Gastroesophageal sphincter (tissue), 4 donors: ENCODE results near the gene RTKN2. TPM values are rescaled to one million over a fixed set of nuclear protein-coding genes. Genes with fewer than 3 reads are reported as not detected.

Experiments used
- ATAC-seq: fragments of 150-250 bp; one replicate; pipeline ENCODE4 v1.9.1; 2016; ENCODE audit warnings: mild to moderate bottlenecking, moderate library complexity
- H3K27ac ChIP-seq, 4 donors: fragments of 200-600 bp; sonication (generic) in 3 of 4; 1 replicate in 3 of 4; 2 replicates in 1 of 4; pipeline ENCODE4 v1.5.1; 2016 to 2019
- H3K27me3 ChIP-seq: fragments of 200-600 bp; sonication (generic); one replicate; pipeline ENCODE4 v1.5.1; 2019
- H3K36me3 ChIP-seq, 2 donors: fragments of 200-600 bp; sonication (generic); one replicate each; pipeline ENCODE4 v1.5.1; 2019; ENCODE audit warnings: control low read depth in 1 of 2
- H3K4me1 ChIP-seq, 3 donors: fragments of 200-600 bp; sonication (generic); 1 replicate in 2 of 3; 2 replicates in 1 of 3; pipeline ENCODE4 v1.5.1; 2016 to 2019; ENCODE audit warnings: control low read depth in 2 of 3
- H3K4me3 ChIP-seq, 2 donors: fragments of 200-600 bp; sonication (generic); one replicate each; pipeline ENCODE4 v1.5.1; 2019; ENCODE audit warnings: mild to moderate bottlenecking in 1 of 2, moderate library complexity in 1 of 2
- H3K9me3 ChIP-seq, 3 donors: fragments of 200-600 bp; sonication (generic); one replicate each; pipeline ENCODE4 v1.5.1; 2017 to 2019; ENCODE audit warnings: control low read depth in 2 of 3
- EP300 ChIP-seq: sonication (generic); formaldehyde crosslinking; IDR thresholded peaks from one replicate; pipeline ENCODE4 v1.6.1; 2017; ENCODE audit warnings: antibody characterized with exemption, mild to moderate bottlenecking
- POLR2A ChIP-seq, 2 donors: fragments of 450-650 bp; IDR thresholded peaks; one replicate each; pipeline ENCODE4 v1.6.1; 2017; ENCODE audit warnings: antibody characterized with exemption in 2 of 2, mild to moderate bottlenecking in 2 of 2, moderate library complexity in 1 of 2
- POLR2AphosphoS5 ChIP-seq: sonication (generic); formaldehyde crosslinking; IDR thresholded peaks from one replicate; pipeline ENCODE4 v1.6.1; 2017; ENCODE audit warnings: antibody characterized with exemption
- WGBS, 2 donors: methylation state at CpG; one replicate each; pipeline ENCODE4 v1.1.5; 2018; ENCODE audit warnings: low coverage in 1 of 2; 5-methylcytosine and 5-hydroxymethylcytosine counted together
- total RNA-seq, 4 donors: library from RNA; depleted of rRNA; stranded (reverse); fragments of >200 nt; gene quantifications; one replicate each; pipeline ENCODE4 v1.1.0, GENCODE V29; 2016
- TF ChIP-seq, protein P1 (sequence below), 4 experiments: fragments of 200-600 bp in 2 of 4; fragments of 450-650 bp in 2 of 4; sonication (generic) in 1 of 4; IDR thresholded peaks; one replicate each; pipeline ENCODE4 v1.5.1; 2017 to 2019; ENCODE audit warnings: antibody characterized with exemption in 4 of 4, mild to moderate bottlenecking in 2 of 4, moderate library complexity in 2 of 4

The RTKN2 gene
- total RNA-seq, 4 donors from 2014 or later = not detected

DNA sequence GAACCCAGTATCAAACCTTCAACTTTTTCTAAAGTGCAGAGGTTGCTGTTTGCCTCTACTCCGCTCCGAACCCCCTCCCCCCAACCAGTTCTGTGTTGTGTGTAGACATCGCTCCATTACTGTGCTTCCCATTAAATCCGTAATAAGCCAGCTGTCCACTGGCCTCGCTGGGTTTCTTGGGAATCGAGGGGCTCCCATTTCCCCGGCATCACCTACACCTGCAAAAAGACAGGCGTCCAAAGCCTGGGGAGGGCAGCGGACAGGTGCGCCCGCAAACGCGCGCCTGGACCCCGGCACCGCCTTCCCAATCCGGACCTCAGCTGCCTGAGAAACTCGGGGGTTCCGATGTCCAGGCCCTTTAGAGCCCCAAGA, 631 bp downstream of the RTKN2 start:
- H3K4me1 ChIP-seq = peaks cover 0 to 17% (median 9%) of the 10 kb centered on the region in 3 donors
- TF ChIP-seq EP300 (no peak), POLR2AphosphoS5 (no peak), POLR2A (IDR thresholded peaks at IDR 0.05) (no peak)
- TF ChIP-seq, protein P1, sequence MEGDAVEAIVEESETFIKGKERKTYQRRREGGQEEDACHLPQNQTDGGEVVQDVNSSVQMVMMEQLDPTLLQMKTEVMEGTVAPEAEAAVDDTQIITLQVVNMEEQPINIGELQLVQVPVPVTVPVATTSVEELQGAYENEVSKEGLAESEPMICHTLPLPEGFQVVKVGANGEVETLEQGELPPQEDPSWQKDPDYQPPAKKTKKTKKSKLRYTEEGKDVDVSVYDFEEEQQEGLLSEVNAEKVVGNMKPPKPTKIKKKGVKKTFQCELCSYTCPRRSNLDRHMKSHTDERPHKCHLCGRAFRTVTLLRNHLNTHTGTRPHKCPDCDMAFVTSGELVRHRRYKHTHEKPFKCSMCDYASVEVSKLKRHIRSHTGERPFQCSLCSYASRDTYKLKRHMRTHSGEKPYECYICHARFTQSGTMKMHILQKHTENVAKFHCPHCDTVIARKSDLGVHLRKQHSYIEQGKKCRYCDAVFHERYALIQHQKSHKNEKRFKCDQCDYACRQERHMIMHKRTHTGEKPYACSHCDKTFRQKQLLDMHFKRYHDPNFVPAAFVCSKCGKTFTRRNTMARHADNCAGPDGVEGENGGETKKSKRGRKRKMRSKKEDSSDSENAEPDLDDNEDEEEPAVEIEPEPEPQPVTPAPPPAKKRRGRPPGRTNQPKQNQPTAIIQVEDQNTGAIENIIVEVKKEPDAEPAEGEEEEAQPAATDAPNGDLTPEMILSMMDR (IDR thresholded peaks at IDR 0.05) = no peak
- H3K9me3 ChIP-seq = no peaks in the 10 kb centered on the region
- ATAC-seq = no peak
- 4 to 17% methylated on average over 2 to 10 of the region's 19 CpGs for WGBS, 2 donors
- peaks cover 14% of the 10 kb centered on the region for H3K27me3 ChIP-seq
- peak overlapping the region; percentile 53 to 75 for H3K4me3 ChIP-seq
- no peak overlapping the region for H3K27ac ChIP-seq
- H3K36me3 ChIP-seq = no peaks in the 10 kb centered on the region

DNA sequence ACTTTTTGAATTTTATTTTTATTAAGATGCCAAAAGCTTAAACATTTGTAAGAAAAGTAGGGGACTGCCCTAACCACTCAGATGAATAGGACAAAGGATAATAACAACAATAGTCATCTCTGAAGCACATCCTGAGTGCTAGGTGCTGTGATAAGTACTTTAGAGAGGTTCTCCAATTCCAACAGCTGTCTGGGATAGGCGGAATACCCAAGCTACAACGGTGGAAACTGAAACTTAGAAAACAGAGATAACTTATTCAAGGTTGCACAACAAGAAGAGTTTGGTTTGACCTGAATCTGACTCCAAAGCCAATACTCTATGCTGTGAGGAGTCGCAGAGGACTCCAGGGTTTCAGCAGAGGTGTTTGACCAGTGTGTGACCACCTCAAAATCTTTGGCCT, 2.0 kb downstream of the RTKN2 start:
- 65 to 92% methylated on average over 3 of the region's 3 CpGs for WGBS, 2 donors
- TF ChIP-seq POLR2A (IDR thresholded peaks at IDR 0.05) = no peak
- no peak for TF ChIP-seq EP300
- no peak for TF ChIP-seq POLR2AphosphoS5
- TF ChIP-seq, protein P1 (IDR thresholded peaks at IDR 0.05) = no peak
- Histone ChIP-seq H3K36me3 (no peaks in the 10 kb centered on the region), H3K4me1 (peaks cover 0 to 17% (median 9%) of the 10 kb centered on the region in 3 donors), H3K27me3 (peaks cover 14% of the 10 kb centered on the region), H3K4me3 (no peak overlapping the region), H3K27ac (no peak overlapping the region), H3K9me3 (no peaks in the 10 kb centered on the region)
- ATAC-seq = no peak

DNA sequence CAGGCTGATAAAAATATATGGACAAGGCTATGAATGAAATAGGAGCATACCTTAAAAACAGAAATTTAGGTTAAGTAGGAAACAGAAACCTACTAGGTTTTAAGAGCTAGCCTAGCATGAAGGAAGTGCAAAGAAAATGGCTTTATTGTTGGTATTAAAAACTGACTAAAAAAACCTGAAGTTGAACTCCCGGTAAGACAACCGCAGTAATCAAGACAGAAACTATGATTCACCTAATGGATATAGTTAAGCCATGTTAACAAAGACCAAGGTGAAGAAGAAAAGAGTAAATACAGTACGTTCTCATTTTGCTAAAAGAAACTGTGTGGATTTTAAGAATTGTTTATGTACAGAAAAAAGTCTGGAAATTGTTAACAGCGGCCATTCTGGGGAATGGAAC, 2.5 kb downstream of the RTKN2 start:
- no peak overlapping the region for H3K27ac ChIP-seq
- peaks cover 14% of the 10 kb centered on the region for H3K27me3 ChIP-seq
- WGBS, 2 donors = 71 to 91% methylated on average over 4 of the region's 4 CpGs
- peaks cover 0 to 17% (median 9%) of the 10 kb centered on the region in 3 donors for H3K4me1 ChIP-seq
- no peak overlapping the region for H3K4me3 ChIP-seq
- H3K9me3 ChIP-seq = no peaks in the 10 kb centered on the region
- no peaks in the 10 kb centered on the region for H3K36me3 ChIP-seq
- TF ChIP-seq POLR2A (IDR thresholded peaks at IDR 0.05) (no peak), POLR2AphosphoS5 (no peak), EP300 (no peak)
- TF ChIP-seq, protein P1 (IDR thresholded peaks at IDR 0.05) = no peak
- no peak for ATAC-seq

DNA sequence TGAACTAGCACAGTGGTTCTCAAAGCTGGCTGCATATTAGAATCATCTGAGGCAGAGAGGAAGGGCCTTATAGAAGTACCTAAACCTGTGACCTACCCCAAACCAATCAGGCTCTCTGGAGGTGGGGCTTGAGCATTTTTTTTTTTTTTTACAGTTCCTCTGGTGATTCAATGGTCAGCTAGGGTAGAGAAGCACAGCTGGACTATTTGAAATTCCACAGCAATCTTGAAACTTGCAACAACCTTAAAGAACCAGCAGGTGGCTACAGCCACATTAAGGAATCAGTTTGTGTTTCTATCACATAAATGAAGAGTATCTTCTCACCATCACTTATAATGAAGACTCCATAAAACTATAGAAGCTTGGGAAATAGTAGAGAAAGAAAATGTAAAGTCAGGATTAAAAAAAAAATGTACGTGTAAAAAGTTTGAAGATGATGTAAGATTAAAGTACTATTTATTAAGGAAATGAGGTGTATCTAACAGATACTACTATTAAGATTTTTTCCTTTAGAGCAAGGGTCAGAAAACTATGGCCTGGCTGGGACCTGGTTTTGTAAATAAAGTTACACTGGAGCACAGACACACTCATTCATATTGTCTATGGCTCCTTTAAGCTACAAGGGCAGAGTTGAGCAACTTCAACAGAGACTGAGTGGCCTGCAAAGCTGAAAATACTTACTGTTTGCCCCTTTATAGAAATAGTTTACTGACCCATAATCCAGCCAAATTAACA, 3.8 kb downstream of the RTKN2 start:
- Histone ChIP-seq H3K4me3 (no peak overlapping the region), H3K36me3 (no peaks in the 10 kb centered on the region), H3K27me3 (peaks cover 14% of the 10 kb centered on the region), H3K4me1 (peaks cover 0 to 17% (median 9%) of the 10 kb centered on the region in 3 donors), H3K27ac (no peak overlapping the region), H3K9me3 (no peaks in the 10 kb centered on the region)
- ATAC-seq = peak; percentile 37
- TF ChIP-seq POLR2A (IDR thresholded peaks at IDR 0.05) (no peak), POLR2AphosphoS5 (no peak), EP300 (no peak)
- TF ChIP-seq, protein P1 (IDR thresholded peaks at IDR 0.05) = peak; percentile 39 to 59 (median 54)
- WGBS, 2 donors = 24 to 40% methylated on average over 1 of the region's 1 CpG

DNA sequence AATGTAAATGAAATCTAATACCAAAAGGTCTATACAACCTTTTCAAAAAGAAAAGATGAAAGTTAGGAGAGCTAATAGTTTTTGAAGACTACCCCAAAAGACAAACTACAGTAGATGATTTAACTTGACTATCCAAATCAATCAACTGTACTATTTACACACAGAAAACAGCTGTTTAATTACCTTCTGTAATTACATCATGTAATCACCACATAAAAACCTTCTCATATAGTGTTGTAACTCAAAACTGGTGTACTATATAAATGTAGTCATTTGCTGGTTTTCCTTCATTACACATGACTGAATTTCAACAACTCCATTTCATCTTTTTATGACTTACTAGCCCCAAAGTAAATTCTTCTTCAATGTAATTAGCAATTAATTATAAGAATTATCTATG, 4.5 kb downstream of the RTKN2 start:
- peaks cover 8% of the 10 kb centered on the region for H3K27me3 ChIP-seq
- no peak overlapping the region for H3K27ac ChIP-seq
- TF ChIP-seq POLR2AphosphoS5 (no peak), EP300 (no peak), POLR2A (IDR thresholded peaks at IDR 0.05) (no peak)
- TF ChIP-seq, protein P1 (IDR thresholded peaks at IDR 0.05) = no peak
- peaks cover 0 to 13% (median 8%) of the 10 kb centered on the region in 3 donors for H3K4me1 ChIP-seq
- H3K4me3 ChIP-seq = no peak overlapping the region
- H3K36me3 ChIP-seq = no peaks in the 10 kb centered on the region
- ATAC-seq = no peak
- H3K9me3 ChIP-seq = no peaks in the 10 kb centered on the region
